ENCODE results near the gene MCF2L. TPM values are rescaled to one million over a fixed set of nuclear protein-coding genes. Genes with fewer than 3 reads are reported as not detected.

MCF2L gene
- polyA plus RNA-seq, 1 donor (not counting 4 experiments of a cell fraction or from before 2014, with no cell fraction given): 0.14 TPM

- no peak for DNase-seq (ENCODE audit: low read depth, low spot score)
- Histone ChIP-seq H3K4me2 (ENCODE audit: control insufficient read depth, extremely low read depth, insufficient read depth, low read depth, low read length) (no peak overlapping the region), H3K9me3 (ENCODE audit: control insufficient read depth, low read depth, low read length) (no peaks in the 10 kb centered on the region), H3K4me3 (ENCODE audit: control insufficient read depth in 2 of 3, extremely low read depth in 1 of 3, insufficient read depth in 2 of 3, low read depth in 1 of 3, low read length in 3 of 3) (no peak overlapping the region), H3K27ac (ENCODE audit: control insufficient read depth, insufficient read depth, low read length) (no peak overlapping the region), H4K20me1 (ENCODE audit: control insufficient read depth, extremely low read depth, insufficient read depth, low read length) (no peaks in the 10 kb centered on the region), H3K79me2 (ENCODE audit: control insufficient read depth, insufficient read depth, low read length) (no peaks in the 10 kb centered on the region), H2AFZ (ENCODE audit: control insufficient read depth, low read length) (no peak overlapping the region), H3K36me3 (ENCODE audit: control insufficient read depth in 2 of 2, extremely low read depth in 1 of 2, insufficient read depth in 2 of 2, low read length in 2 of 2) (no peaks in the 10 kb centered on the region), H3K9ac (ENCODE audit: control insufficient read depth, extremely low read depth, insufficient read depth, low read length) (no peak overlapping the region), H3K27me3 (ENCODE audit: control insufficient read depth, extremely low read depth, insufficient read depth, low read length) (peaks cover 27% of the 10 kb centered on the region), H3K4me1 (ENCODE audit: control insufficient read depth, extremely low read depth, insufficient read depth, low read length) (no peaks in the 10 kb centered on the region), H3K9me1 (ENCODE audit: control insufficient read depth, extremely low read depth, insufficient read depth, low read length) (no peaks in the 10 kb centered on the region)
- no peak for TF ChIP-seq EZH2 (IDR thresholded peaks at IDR 0.05; ENCODE audit: low read length)
- TF ChIP-seq CTCF (optimal IDR thresholded peaks at IDR 0.05 in 1 of 3, IDR thresholded peaks at IDR 0.05 in 1 of 3, conservative IDR thresholded peaks at IDR 0.05 in 1 of 3; ENCODE audit: extremely low read depth in 1 of 3, insufficient read depth in 2 of 3, low read length in 3 of 3): no peak
- dilution Hi-C loops (cut with MboI; ENCODE audit: extremely low pct_ligation_motif_present, low sequenced_read_pairs): no loop called here
- no peak for FAIRE-seq
Measured at GRCh38 chr13:112955956-112956355, 13.1 kb upstream of the MCF2L start.

GRCh38 chr13:112956571-112957294, 12.3 kb upstream of the MCF2L start:
- no peaks in the 10 kb centered on the region for H4K20me1 ChIP-seq (ENCODE audit: control insufficient read depth, extremely low read depth, insufficient read depth, low read length)
- H3K9ac ChIP-seq (ENCODE audit: control insufficient read depth, extremely low read depth, insufficient read depth, low read length): no peak overlapping the region
- no peak overlapping the region for H3K4me3 ChIP-seq (ENCODE audit: control insufficient read depth in 2 of 3, extremely low read depth in 1 of 3, insufficient read depth in 2 of 3, low read depth in 1 of 3, low read length in 3 of 3)
- FAIRE-seq (no peak), DNase-seq (ENCODE audit: low read depth, low spot score) (no peak)
- no peak overlapping the region for H3K4me2 ChIP-seq (ENCODE audit: control insufficient read depth, extremely low read depth, insufficient read depth, low read depth, low read length)
- dilution Hi-C loops (cut with MboI; ENCODE audit: extremely low pct_ligation_motif_present, low sequenced_read_pairs): no loop called here
- H2AFZ ChIP-seq (ENCODE audit: control insufficient read depth, low read length): no peak overlapping the region
- TF ChIP-seq EZH2 (IDR thresholded peaks at IDR 0.05; ENCODE audit: low read length) (no peak), CTCF (optimal IDR thresholded peaks at IDR 0.05 in 1 of 3, IDR thresholded peaks at IDR 0.05 in 1 of 3, conservative IDR thresholded peaks at IDR 0.05 in 1 of 3; ENCODE audit: extremely low read depth in 1 of 3, insufficient read depth in 2 of 3, low read length in 3 of 3) (no peak)
- no peaks in the 10 kb centered on the region for H3K4me1 ChIP-seq (ENCODE audit: control insufficient read depth, extremely low read depth, insufficient read depth, low read length)
- H3K27me3 ChIP-seq (ENCODE audit: control insufficient read depth, extremely low read depth, insufficient read depth, low read length): peaks cover 23% of the 10 kb centered on the region
- no peak overlapping the region for H3K27ac ChIP-seq (ENCODE audit: control insufficient read depth, insufficient read depth, low read length)
- H3K79me2 ChIP-seq (ENCODE audit: control insufficient read depth, insufficient read depth, low read length): no peaks in the 10 kb centered on the region
- H3K9me1 ChIP-seq (ENCODE audit: control insufficient read depth, extremely low read depth, insufficient read depth, low read length): no peaks in the 10 kb centered on the region
- H3K9me3 ChIP-seq (ENCODE audit: control insufficient read depth, low read depth, low read length): no peaks in the 10 kb centered on the region
- H3K36me3 ChIP-seq (ENCODE audit: control insufficient read depth in 2 of 2, extremely low read depth in 1 of 2, insufficient read depth in 2 of 2, low read length in 2 of 2): no peaks in the 10 kb centered on the region

Data from keratinocyte (primary cell).